ENCODE data around the gene UBAP1. TPM values are rescaled to one million over a fixed set of nuclear protein-coding genes. Genes with fewer than 3 reads are reported as not detected.
A peak's percentile ranks its signal among the peaks of the same experiment; 100 is the strongest.

The UBAP1 gene
- total and polyA plus RNA-seq, 9 of the 15 experiments (the other 6 are each of a cell fraction or from before 2014, with no cell fraction given), result 1.3 to 33.4 (median 16.5) TPM

- TF ChIP-seq ZBTB12 (CRISPR knock-in tag; IDR thresholded peaks at IDR 0.05) (no peak), ZNF282 (CRISPR knock-in tag; IDR thresholded peaks at IDR 0.05) (no peak), SOX6 (IDR thresholded peaks at IDR 0.05) (no peak), IRF9 (tag; IDR thresholded peaks at IDR 0.05) (no peak), CAMTA2 (CRISPR knock-in tag; conservative IDR thresholded peaks at IDR 0.05) (no peak), EZH2 (IDR thresholded peaks at IDR 0.05; ENCODE audit: borderline replicate concordance, low read depth, low read length) (no peak), ARID4B (CRISPR knock-in tag; IDR thresholded peaks at IDR 0.05) (no peak), NFATC3 (IDR thresholded peaks at IDR 0.05) (no peak), ZNF592 (IDR thresholded peaks at IDR 0.05) (peak; percentile 39; the same call in 1 of the 2 replicates), ZFX (CRISPR knock-in tag; IDR thresholded peaks at IDR 0.05) (no peak), ZNF589 (CRISPR knock-in tag; IDR thresholded peaks at IDR 0.05; ENCODE audit: low read depth) (no peak), ZNF316 (IDR thresholded peaks at IDR 0.05) (no peak), HNRNPLL (IDR thresholded peaks at IDR 0.05; ENCODE audit: low read depth, low read length, poor library complexity, severe bottlenecking) (no peak), NFIC (IDR thresholded peaks at IDR 0.05) (peak; percentile 79), STAT5A (IDR thresholded peaks at IDR 0.05; ENCODE audit: borderline replicate concordance, low read length) (no peak), GABPA (tag; conservative IDR thresholded peaks at IDR 0.05; ENCODE audit: low read depth) (no peak), DPF2 (IDR thresholded peaks at IDR 0.05) (peak; percentile 36; the same call in 1 of the 2 replicates), ILK (tag; IDR thresholded peaks at IDR 0.05; ENCODE audit: borderline replicate concordance, low read depth) (no peak)
These were observed 39.2 kb upstream of the UBAP1 start (continued) for GRCh38 chr9:34139477-34140146.
